BLaER1 (cell line): ENCODE results near the gene TFR2.

Experiments used
- H3K27ac ChIP-seq: shearing (Covaris generic); formaldehyde crosslinking; 2 replicates; pipeline ENCODE4 v1.8.1; 2022
- H3K27me3 ChIP-seq: shearing (Covaris generic); formaldehyde crosslinking; 2 replicates; pipeline ENCODE4 v1.8.1; 2022
- H3K36me3 ChIP-seq: shearing (Covaris generic); formaldehyde crosslinking; 2 replicates; pipeline ENCODE4 v1.8.1; 2022
- H3K4me1 ChIP-seq: shearing (Covaris generic); formaldehyde crosslinking; 2 replicates; pipeline ENCODE4 v1.8.1; 2022
- H3K4me2 ChIP-seq: shearing (Covaris generic); formaldehyde crosslinking; 2 replicates; pipeline ENCODE4 v1.8.1; 2022
- H3K4me3 ChIP-seq: shearing (Covaris generic); formaldehyde crosslinking; 2 replicates; pipeline ENCODE4 v1.8.1; 2022
- H3K9ac ChIP-seq: shearing (Covaris generic); formaldehyde crosslinking; 2 replicates; pipeline ENCODE4 v1.8.1; 2022
- H3K9me3 ChIP-seq: shearing (Covaris generic); formaldehyde crosslinking; 2 replicates; pipeline ENCODE4 v1.8.1; 2022
- H4K20me1 ChIP-seq: shearing (Covaris generic); formaldehyde crosslinking; 2 replicates; pipeline ENCODE4 v1.8.1; 2022
- Cebpa-rat ChIP-seq: shearing (Covaris generic); IDR thresholded peaks from 2 replicates; pipeline ENCODE4 v1.8.1; 2022

Gene TFR2

DNA sequence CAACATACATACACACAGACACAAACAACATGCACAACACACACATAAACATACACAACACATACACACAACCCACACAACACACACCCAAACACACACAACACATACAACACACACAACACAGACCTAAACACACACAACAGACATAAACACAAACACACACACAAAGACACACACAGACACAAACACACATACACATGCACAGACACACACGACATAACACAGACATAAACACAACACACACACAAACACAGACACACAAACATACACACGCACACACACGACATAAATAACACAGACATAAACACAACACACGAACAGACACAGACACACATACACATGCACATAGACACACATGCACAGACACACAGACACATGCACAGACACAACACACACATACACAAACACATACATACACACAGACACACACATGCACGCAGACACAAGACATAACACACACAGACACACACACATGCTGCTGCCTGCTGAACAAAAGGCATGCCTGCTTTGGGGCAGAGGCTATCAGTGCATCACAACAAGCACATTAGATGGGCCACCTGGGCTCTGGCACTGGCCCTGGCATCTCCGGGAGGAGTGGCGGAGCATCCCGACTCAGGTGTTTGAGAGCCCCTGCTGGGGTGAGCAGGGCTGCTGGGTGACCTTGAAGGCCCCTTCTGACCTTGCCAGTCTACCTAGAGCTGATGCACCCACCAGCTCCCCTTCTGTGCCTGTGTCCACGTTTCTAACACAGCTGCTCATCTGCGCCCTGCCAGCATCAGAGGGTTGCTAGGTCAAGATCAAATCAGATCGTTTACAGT lies 60.7 kb downstream of the TFR2 start:
- Histone ChIP-seq H3K9ac (no peak overlapping the region), H3K36me3 (peaks cover 69% of the 10 kb centered on the region), H3K27ac (no peak overlapping the region), H3K9me3 (no peaks in the 10 kb centered on the region), H3K4me1 (peaks cover 35% of the 10 kb centered on the region), H3K4me2 (no peak overlapping the region), H3K27me3 (no peaks in the 10 kb centered on the region), H3K4me3 (no peak overlapping the region), H4K20me1 (peaks cover 71% of the 10 kb centered on the region)
- TF ChIP-seq Cebpa-rat = no peak

DNA sequence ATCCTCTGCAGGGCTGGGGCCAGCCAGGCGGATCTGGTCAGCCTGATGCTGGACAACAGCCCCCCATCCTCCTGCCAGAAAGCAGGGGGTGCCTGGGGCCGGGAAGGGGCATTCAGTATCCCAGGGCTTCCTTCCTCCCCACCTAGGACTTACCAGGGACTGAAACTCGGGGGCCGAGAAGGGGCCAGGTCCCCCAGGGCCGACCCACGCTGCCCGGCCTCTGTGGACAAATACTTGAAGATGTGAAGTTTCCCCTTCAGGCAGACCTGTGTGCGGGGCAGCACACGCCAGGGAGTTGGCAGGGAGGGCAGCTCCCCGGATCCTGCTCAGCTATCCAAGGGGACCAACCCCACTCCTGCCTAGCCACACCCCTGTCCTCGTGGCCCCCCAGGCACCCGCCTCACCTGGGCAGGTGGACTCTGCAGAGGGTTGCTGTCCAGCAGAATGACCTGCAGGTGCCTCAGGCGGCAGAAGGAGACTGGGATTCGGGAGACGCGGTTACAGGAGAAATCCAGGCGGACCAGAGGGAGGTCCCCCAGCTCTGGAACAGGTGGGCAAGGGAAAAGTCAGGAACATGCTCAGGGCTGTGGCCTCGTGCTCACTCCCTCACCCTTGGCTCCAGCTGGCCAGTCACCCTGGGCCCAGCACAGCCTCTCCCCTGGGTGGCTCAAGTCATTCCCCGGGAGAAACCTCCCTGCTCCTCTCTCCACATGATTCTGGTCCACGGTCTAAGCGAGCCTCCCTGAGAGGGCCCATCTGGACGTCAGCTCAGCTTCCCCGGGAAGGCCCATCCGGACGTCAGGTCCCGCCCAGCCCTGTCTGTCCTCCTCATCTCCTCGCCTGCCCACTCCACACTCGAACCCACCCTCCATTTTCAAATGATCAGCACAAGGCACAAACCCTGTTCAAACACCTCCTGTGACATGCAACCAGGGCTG lies 62.8 kb downstream of the TFR2 start:
- Histone ChIP-seq H4K20me1 (peaks cover 67% of the 10 kb centered on the region), H3K4me1 (peaks cover 28% of the 10 kb centered on the region), H3K36me3 (peaks cover 90% of the 10 kb centered on the region), H3K27me3 (no peaks in the 10 kb centered on the region), H3K9ac (no peak overlapping the region), H3K4me3 (no peak overlapping the region), H3K27ac (no peak overlapping the region), H3K9me3 (no peaks in the 10 kb centered on the region), H3K4me2 (no peak overlapping the region)
- TF ChIP-seq Cebpa-rat = no peak

DNA sequence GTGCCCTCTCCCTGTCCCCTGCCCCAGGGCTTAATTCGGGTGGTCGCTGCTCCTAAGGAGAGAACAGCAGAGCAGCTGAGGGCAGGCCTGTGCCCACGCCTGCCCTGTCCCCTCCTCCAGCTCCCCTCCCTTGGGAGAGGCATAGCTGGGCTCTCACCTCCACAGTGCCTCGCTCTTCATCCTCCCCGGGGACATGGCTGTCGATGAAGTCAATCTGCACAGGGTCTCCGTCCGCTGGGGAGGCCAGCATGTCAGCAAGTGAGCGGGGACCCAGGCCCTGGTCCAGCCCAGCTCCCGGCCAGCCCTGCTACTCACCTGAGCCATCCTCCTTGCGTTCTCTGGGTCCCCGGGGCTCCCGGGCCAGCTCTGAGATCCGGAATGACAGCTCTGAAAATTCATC lies 63.8 kb downstream of the TFR2 start:
- TF ChIP-seq Cebpa-rat = no peak
- no peak overlapping the region for H3K9ac ChIP-seq
- no peak overlapping the region for H3K4me3 ChIP-seq

DNA sequence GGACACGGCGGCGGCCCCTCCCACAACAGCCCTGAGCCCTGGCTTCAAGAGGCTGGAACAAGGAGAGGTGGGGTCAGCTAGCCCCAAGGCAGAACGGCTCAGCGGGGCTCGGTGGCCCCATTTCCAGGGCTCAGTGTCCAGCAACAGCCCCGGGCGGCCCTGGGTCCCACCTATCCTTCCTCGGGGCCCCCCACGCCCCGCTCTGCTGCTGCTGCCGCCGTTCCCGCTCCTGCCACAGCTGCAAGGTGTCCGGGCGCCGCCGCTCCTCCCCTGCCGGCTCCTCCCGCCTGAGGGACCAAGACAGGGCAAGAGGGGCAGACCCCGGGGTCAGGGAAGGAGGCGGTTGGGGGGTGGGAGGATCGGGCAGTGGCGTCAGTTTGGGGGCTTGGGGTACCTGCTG lies 64.2 kb downstream of the TFR2 start:
- H3K4me1 ChIP-seq = peaks cover 22% of the 10 kb centered on the region
- no peaks in the 10 kb centered on the region for H3K27me3 ChIP-seq
- no peak for TF ChIP-seq Cebpa-rat
- H3K9ac ChIP-seq = no peak overlapping the region
- H3K27ac ChIP-seq = no peak overlapping the region
- peaks cover 67% of the 10 kb centered on the region for H4K20me1 ChIP-seq
- H3K4me2 ChIP-seq = no peak overlapping the region
- H3K4me3 ChIP-seq = no peak overlapping the region
- H3K9me3 ChIP-seq = no peaks in the 10 kb centered on the region
- peaks cover 99% of the 10 kb centered on the region for H3K36me3 ChIP-seq

More for the DNA sequence above, 63.8 kb downstream of the TFR2 start:
- Histone ChIP-seq H3K9me3 (no peaks in the 10 kb centered on the region), H4K20me1 (peaks cover 67% of the 10 kb centered on the region), H3K27me3 (no peaks in the 10 kb centered on the region), H3K4me1 (peaks cover 22% of the 10 kb centered on the region), H3K27ac (no peak overlapping the region), H3K36me3 (peaks cover 100% of the 10 kb centered on the region), H3K4me2 (no peak overlapping the region)

DNA sequence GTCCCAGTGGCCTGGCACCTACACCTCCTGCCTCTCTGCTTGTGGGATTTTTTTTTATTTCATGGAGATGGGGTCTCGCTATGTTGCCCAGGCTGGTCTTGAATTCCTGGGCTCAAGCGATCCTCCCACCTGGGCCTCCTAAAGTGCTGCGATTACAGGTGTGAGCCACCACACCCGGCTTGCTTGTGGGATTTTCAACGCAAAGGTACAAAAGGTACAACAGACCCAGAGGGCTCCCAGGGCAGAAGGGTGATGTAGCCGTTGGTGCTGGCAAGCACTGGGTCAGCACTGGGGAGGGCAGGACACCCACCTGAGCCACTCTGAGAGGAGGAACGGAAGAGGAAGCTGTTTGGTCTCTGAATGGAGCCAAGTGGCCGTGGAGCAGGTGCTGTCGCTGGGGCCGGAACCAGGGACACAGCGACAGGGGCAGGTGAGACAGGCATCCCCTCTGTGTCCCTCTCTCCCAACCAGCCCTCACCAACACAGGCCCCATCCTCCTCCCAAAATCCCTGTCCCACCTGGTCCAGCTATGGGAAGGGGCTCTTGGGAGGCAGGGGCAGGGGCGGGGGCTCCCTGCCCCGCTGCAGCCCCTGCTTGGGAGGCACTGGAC lies 64.9 kb downstream of the TFR2 start:
- Histone ChIP-seq H4K20me1 (peaks cover 67% of the 10 kb centered on the region), H3K36me3 (peaks cover 98% of the 10 kb centered on the region), H3K4me2 (no peak overlapping the region), H3K9me3 (no peaks in the 10 kb centered on the region), H3K4me1 (peaks cover 22% of the 10 kb centered on the region), H3K9ac (no peak overlapping the region), H3K27ac (no peak overlapping the region), H3K4me3 (no peak overlapping the region), H3K27me3 (no peaks in the 10 kb centered on the region)
- no peak for TF ChIP-seq Cebpa-rat

DNA sequence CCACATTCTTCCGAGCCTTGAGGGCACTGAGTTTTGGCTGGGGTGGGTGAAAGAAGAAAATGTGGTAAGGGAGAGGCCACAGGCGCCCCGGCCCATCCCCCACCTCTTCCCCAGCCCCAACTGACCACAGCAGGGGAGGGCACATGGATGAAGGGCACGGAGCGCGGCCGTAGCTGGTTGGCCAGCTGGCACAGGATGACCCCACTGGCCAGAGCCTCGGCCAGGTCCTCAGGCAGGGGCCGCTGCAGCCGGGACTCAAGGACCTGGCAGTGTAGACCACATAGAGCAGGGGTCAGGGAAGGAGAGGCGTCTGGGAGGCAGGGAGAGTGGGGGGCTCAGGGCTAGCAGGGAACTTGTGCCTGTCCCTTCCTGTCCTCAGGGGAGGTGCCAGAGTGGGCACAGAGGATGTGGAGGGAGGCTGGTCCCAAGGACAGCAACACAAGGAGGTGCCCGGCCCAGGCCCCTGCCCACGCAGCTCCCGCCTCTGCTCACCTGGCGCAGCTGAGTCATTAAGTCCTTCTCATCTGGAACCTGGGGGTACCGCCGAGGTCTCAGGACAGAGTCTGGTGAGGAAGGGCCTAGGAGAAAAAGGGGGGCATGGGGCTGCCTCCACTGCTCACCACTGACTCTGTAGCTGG lies 65.5 kb downstream of the TFR2 start:
- H3K27ac ChIP-seq = no peak overlapping the region
- no peak overlapping the region for H3K4me3 ChIP-seq
- no peak overlapping the region for H3K9ac ChIP-seq
- no peak overlapping the region for H3K4me2 ChIP-seq
- H3K36me3 ChIP-seq = peaks cover 92% of the 10 kb centered on the region
- no peak for TF ChIP-seq Cebpa-rat
- no peaks in the 10 kb centered on the region for H3K9me3 ChIP-seq
- H3K27me3 ChIP-seq = peaks cover 5% of the 10 kb centered on the region
- H3K4me1 ChIP-seq = peaks cover 22% of the 10 kb centered on the region
- H4K20me1 ChIP-seq = peaks cover 67% of the 10 kb centered on the region

DNA sequence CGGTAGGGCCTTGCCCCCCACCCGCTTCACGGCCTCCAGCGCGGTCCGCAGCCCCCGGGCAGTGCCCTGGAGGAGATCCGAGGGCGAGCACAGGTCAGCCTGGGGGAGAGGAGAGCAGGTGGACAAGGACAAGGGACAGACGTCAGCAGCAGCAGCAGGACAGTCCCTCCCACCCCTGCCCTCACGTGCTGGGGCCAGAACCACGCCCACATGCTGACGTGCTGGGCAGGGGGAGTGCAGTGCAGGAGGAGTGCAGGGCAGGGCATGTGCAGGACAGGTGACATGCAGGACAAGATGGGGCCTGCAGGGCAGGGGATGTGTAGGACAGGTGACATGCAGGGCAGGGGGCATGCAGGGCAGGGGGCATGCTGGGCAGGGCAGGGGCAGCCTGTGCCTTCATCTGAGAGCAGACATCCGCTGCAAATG lies 66.1 kb downstream of the TFR2 start:
- Histone ChIP-seq H3K9ac (no peak overlapping the region), H3K27ac (no peak overlapping the region), H3K4me2 (no peak overlapping the region), H3K4me1 (peaks cover 27% of the 10 kb centered on the region), H3K36me3 (peaks cover 85% of the 10 kb centered on the region), H3K9me3 (no peaks in the 10 kb centered on the region), H3K4me3 (no peak overlapping the region), H4K20me1 (peaks cover 70% of the 10 kb centered on the region), H3K27me3 (peaks cover 12% of the 10 kb centered on the region)
- no peak for TF ChIP-seq Cebpa-rat

DNA sequence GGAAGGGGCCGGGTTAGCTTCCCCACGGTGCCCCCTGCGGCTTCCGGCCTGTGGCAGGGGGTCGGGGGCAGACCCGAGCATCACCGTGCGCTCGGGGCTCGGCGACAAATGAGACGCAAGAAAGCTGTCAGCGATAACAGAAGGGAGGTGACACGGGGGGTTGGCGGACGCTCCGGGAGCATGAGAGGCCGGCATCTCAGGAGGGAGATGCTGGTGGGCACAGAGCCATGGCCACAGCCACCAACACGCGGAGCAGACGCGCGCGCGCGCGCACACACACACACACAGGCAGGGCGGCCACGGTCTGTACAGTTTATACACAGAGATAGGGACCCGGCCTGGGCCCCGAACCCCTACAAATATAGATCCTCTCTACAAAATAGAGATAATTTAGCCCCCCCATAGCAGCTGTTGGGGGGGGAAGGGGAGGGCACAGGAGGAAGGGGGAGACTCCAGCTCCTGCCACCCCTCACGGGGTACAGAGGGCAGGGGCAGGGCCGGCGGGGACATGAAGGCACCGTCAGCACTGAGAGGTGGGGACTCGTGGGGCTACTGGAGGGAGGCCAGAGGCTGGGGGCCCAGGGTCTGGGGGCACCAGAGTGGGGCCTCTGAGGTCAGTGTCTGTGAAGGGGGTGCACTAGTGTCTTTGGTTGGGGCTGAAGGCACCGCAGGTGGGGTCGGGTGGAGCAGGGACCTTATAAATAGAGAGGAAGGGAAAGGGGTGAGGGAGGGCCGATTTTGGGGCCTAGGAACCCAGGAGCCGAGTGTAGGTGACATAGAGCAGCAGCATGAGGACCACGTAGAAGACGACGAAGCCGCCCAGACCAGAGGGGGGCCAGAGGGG lies 66.8 kb downstream of the TFR2 start:
- H3K4me3 ChIP-seq = no peak overlapping the region
- H3K27me3 ChIP-seq = peaks cover 18% of the 10 kb centered on the region
- no peak overlapping the region for H3K27ac ChIP-seq
- H3K9ac ChIP-seq = no peak overlapping the region
- no peaks in the 10 kb centered on the region for H3K9me3 ChIP-seq
- no peak overlapping the region for H3K4me2 ChIP-seq
- H3K36me3 ChIP-seq = peaks cover 79% of the 10 kb centered on the region
- TF ChIP-seq Cebpa-rat = no peak
- H4K20me1 ChIP-seq = peaks cover 76% of the 10 kb centered on the region
- peaks cover 33% of the 10 kb centered on the region for H3K4me1 ChIP-seq
